Measurements from ENCODE around the gene FRMD4A.
A peak's percentile ranks its signal among the peaks of the same experiment; 100 is the strongest.
"Not testable (repeated sequence)": the region's sequence is repeated elsewhere in the genome, so short reads cannot be mapped to it uniquely, and the experiment has no call there.

FRMD4A gene

GRCh38 chr10:13970236-13970956 is 360.3 kb downstream of the FRMD4A start:
- Histone ChIP-seq H3K36me3 (ENCODE audit: control insufficient read depth, insufficient read depth, low read length) (no peaks in the 10 kb centered on the region), H3K27ac (ENCODE audit: low read depth, low read length) (no peak overlapping the region), H3K4me3 (ENCODE audit: low read length) (no peak overlapping the region), H3K27me3 (ENCODE audit: control insufficient read depth, insufficient read depth, low read length) (peaks cover 2% of the 10 kb centered on the region), H3K4me1 (ENCODE audit: control insufficient read depth, insufficient read depth, low read length) (no peaks in the 10 kb centered on the region), H3K9ac (ENCODE audit: low read length) (no peak overlapping the region)

GRCh38 chr10:13969792-13970140 is 361.0 kb downstream of the FRMD4A start:
- H3K9ac ChIP-seq (ENCODE audit: low read length) = no peak overlapping the region
- H3K4me1 ChIP-seq (ENCODE audit: control insufficient read depth, insufficient read depth, low read length) = no peaks in the 10 kb centered on the region
- no peak overlapping the region for H3K4me3 ChIP-seq (ENCODE audit: low read length)
- H3K36me3 ChIP-seq (ENCODE audit: control insufficient read depth, insufficient read depth, low read length) = no peaks in the 10 kb centered on the region
- no peak overlapping the region for H3K27ac ChIP-seq (ENCODE audit: low read depth, low read length)
- H3K27me3 ChIP-seq (ENCODE audit: control insufficient read depth, insufficient read depth, low read length) = no peaks in the 10 kb centered on the region

GRCh38 chr10:13969118-13969791 is 361.5 kb downstream of the FRMD4A start:
- Histone ChIP-seq H3K36me3 (ENCODE audit: control insufficient read depth, insufficient read depth, low read length) (no peaks in the 10 kb centered on the region), H3K4me3 (ENCODE audit: low read length) (no peak overlapping the region), H3K9ac (ENCODE audit: low read length) (no peak overlapping the region), H3K4me1 (ENCODE audit: control insufficient read depth, insufficient read depth, low read length) (no peaks in the 10 kb centered on the region), H3K27me3 (ENCODE audit: control insufficient read depth, insufficient read depth, low read length) (no peaks in the 10 kb centered on the region), H3K27ac (ENCODE audit: low read depth, low read length) (no peak overlapping the region)

- Histone ChIP-seq H3K4me1 (ENCODE audit: control insufficient read depth, insufficient read depth, low read length) (peaks cover 4% of the 10 kb centered on the region), H3K27ac (ENCODE audit: low read depth, low read length) (no peak overlapping the region), H3K36me3 (ENCODE audit: control insufficient read depth, insufficient read depth, low read length) (no peaks in the 10 kb centered on the region), H3K27me3 (ENCODE audit: control insufficient read depth, insufficient read depth, low read length) (no peaks in the 10 kb centered on the region), H3K9ac (ENCODE audit: low read length) (no peak overlapping the region), H3K4me3 (ENCODE audit: low read length) (no peak overlapping the region)
Observed at GRCh38 chr10:13961853-13962252, 368.9 kb downstream of the FRMD4A start.

GRCh38 chr10:13961097-13961496 is 369.6 kb downstream of the FRMD4A start:
- Histone ChIP-seq H3K4me3 (ENCODE audit: low read length) (no peak overlapping the region), H3K4me1 (ENCODE audit: control insufficient read depth, insufficient read depth, low read length) (peaks cover 4% of the 10 kb centered on the region), H3K27ac (ENCODE audit: low read depth, low read length) (no peak overlapping the region), H3K27me3 (ENCODE audit: control insufficient read depth, insufficient read depth, low read length) (no peaks in the 10 kb centered on the region), H3K9ac (ENCODE audit: low read length) (no peak overlapping the region), H3K36me3 (ENCODE audit: control insufficient read depth, insufficient read depth, low read length) (no peaks in the 10 kb centered on the region)

- H3K27ac ChIP-seq (ENCODE audit: low read depth, low read length) = no peak overlapping the region
- no peak overlapping the region for H3K9ac ChIP-seq (ENCODE audit: low read length)
- no peak overlapping the region for H3K4me3 ChIP-seq (ENCODE audit: low read length)
- H3K4me1 ChIP-seq (ENCODE audit: control insufficient read depth, insufficient read depth, low read length) = peaks cover 4% of the 10 kb centered on the region
- H3K36me3 ChIP-seq (ENCODE audit: control insufficient read depth, insufficient read depth, low read length) = no peaks in the 10 kb centered on the region
- no peaks in the 10 kb centered on the region for H3K27me3 ChIP-seq (ENCODE audit: control insufficient read depth, insufficient read depth, low read length)
Observed at GRCh38 chr10:13960603-13961002, 370.1 kb downstream of the FRMD4A start.

- Histone ChIP-seq H3K4me3 (ENCODE audit: low read length) (no peak overlapping the region), H3K27me3 (ENCODE audit: control insufficient read depth, insufficient read depth, low read length) (no peaks in the 10 kb centered on the region), H3K9ac (ENCODE audit: low read length) (no peak overlapping the region), H3K4me1 (ENCODE audit: control insufficient read depth, insufficient read depth, low read length) (peaks cover 4% of the 10 kb centered on the region), H3K36me3 (ENCODE audit: control insufficient read depth, insufficient read depth, low read length) (no peaks in the 10 kb centered on the region), H3K27ac (ENCODE audit: low read depth, low read length) (no peak overlapping the region)
Observed at GRCh38 chr10:13959443-13960359, 371.0 kb downstream of the FRMD4A start.

- Histone ChIP-seq H3K4me1 (ENCODE audit: control insufficient read depth, insufficient read depth, low read length) (peaks cover 4% of the 10 kb centered on the region), H3K4me3 (ENCODE audit: low read length) (no peak overlapping the region), H3K9ac (ENCODE audit: low read length) (no peak overlapping the region), H3K27ac (ENCODE audit: low read depth, low read length) (no peak overlapping the region), H3K27me3 (ENCODE audit: control insufficient read depth, insufficient read depth, low read length) (no peaks in the 10 kb centered on the region), H3K36me3 (ENCODE audit: control insufficient read depth, insufficient read depth, low read length) (no peaks in the 10 kb centered on the region)
Observed at GRCh38 chr10:13957856-13958255, 372.9 kb downstream of the FRMD4A start.

- Histone ChIP-seq H3K36me3 (ENCODE audit: control insufficient read depth, insufficient read depth, low read length) (no peaks in the 10 kb centered on the region), H3K9ac (ENCODE audit: low read length) (no peak overlapping the region), H3K4me1 (ENCODE audit: control insufficient read depth, insufficient read depth, low read length) (peaks cover 4% of the 10 kb centered on the region), H3K27me3 (ENCODE audit: control insufficient read depth, insufficient read depth, low read length) (no peaks in the 10 kb centered on the region), H3K27ac (ENCODE audit: low read depth, low read length) (peak overlapping the region; percentile 43), H3K4me3 (ENCODE audit: low read length) (no peak overlapping the region)
Observed at GRCh38 chr10:13956826-13957225, 373.9 kb downstream of the FRMD4A start.

GRCh38 chr10:13955409-13956068 is 375.2 kb downstream of the FRMD4A start:
- no peak overlapping the region for H3K4me3 ChIP-seq (ENCODE audit: low read length)
- no peaks in the 10 kb centered on the region for H3K27me3 ChIP-seq (ENCODE audit: control insufficient read depth, insufficient read depth, low read length)
- H3K4me1 ChIP-seq (ENCODE audit: control insufficient read depth, insufficient read depth, low read length) = peaks cover 4% of the 10 kb centered on the region
- no peak overlapping the region for H3K27ac ChIP-seq (ENCODE audit: low read depth, low read length)
- no peak overlapping the region for H3K9ac ChIP-seq (ENCODE audit: low read length)
- no peaks in the 10 kb centered on the region for H3K36me3 ChIP-seq (ENCODE audit: control insufficient read depth, insufficient read depth, low read length)

- not testable (repeated sequence) for H3K9ac ChIP-seq (ENCODE audit: low read length); H3K27me3 ChIP-seq (ENCODE audit: control insufficient read depth, insufficient read depth, low read length); H3K36me3 ChIP-seq (ENCODE audit: control insufficient read depth, insufficient read depth, low read length); H3K27ac ChIP-seq (ENCODE audit: low read depth, low read length); H3K4me3 ChIP-seq (ENCODE audit: low read length); H3K4me1 ChIP-seq (ENCODE audit: control insufficient read depth, insufficient read depth, low read length)
Observed at GRCh38 chr10:13954195-13954594, 376.5 kb downstream of the FRMD4A start.

- Histone ChIP-seq H3K4me1 (ENCODE audit: control insufficient read depth, insufficient read depth, low read length) (no peaks in the 10 kb centered on the region), H3K27me3 (ENCODE audit: control insufficient read depth, insufficient read depth, low read length) (no peaks in the 10 kb centered on the region), H3K9ac (ENCODE audit: low read length) (no peak overlapping the region), H3K36me3 (ENCODE audit: control insufficient read depth, insufficient read depth, low read length) (no peaks in the 10 kb centered on the region), H3K4me3 (ENCODE audit: low read length) (no peak overlapping the region), H3K27ac (ENCODE audit: low read depth, low read length) (no peak overlapping the region)
Observed at GRCh38 chr10:13953371-13953770, 377.4 kb downstream of the FRMD4A start.
